Effector CD4-positive, alpha-beta T cell (primary cell): ENCODE results near the gene PDE11A.

Source experiments
- DNase-seq: peaks from one replicate; pipeline ENCODE4 v3.0.0-alpha.2; 2020

Gene PDE11A

GRCh38 chr2:177921726-177922125 lies 150.9 kb downstream of the PDE11A start:
- no peak for DNase-seq

DNA sequence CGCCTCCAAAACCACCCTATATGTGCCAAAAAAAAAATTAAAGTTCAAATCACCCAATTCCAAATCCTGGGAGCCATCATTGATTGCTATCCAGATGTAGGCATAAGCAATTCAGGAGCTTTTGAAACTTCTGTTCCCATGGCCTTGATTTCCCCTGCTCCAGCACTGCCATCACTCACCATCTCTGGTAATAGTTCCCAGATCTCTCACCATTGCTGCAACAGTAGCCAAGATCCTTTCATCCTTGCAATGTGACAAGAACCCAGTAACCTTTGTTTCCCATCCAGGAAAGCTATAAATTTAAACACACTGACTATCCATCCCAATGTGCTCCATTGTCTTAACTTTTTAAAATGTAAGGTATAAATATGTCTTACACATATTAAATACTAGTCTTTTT lies 155.4 kb downstream of the PDE11A start:
- no peak for DNase-seq

- no peak for DNase-seq
These were observed 156.2 kb downstream of the PDE11A start for GRCh38 chr2:177916342-177916741.

GRCh38 chr2:177914247-177914646 lies 158.3 kb downstream of the PDE11A start:
- no peak for DNase-seq

DNA sequence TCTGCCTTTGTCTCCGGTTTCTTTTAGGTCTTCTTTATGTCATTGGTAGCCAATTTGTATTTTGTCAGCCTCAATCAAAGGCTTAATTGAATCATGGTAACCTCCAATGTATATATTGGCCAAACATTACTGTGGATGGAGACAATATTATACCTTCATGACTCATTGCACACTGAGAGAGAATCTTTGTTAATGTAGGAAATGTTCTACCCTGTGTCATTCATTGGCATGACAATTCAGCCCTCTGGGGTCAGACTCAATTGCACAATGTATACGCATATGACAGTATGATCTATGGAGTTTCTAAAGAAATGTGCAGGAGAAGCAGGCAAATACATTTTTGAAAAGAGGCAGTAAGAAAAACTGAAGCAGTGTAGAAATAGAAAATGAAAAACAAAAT lies 162.6 kb downstream of the PDE11A start:
- no peak for DNase-seq

DNA sequence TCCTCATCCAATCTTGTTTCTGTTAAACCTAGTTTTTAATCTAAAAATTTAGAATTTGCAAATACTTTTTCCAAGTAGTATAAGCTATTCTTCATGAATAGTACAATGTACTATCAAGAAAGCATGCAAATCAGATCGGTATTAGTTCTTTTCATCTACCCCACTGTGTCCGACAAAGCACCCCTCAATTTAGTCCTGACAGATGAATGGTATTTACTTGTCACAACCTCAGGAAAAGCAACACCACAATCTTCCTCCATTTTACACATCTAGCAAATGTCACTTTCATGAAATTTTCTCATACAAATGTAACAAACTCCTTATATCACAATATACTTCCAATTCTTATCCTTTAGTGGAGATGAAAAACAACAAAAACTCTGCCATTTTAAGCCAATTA lies 163.8 kb downstream of the PDE11A start:
- no peak for DNase-seq

- no peak for DNase-seq
These were observed 164.4 kb downstream of the PDE11A start for GRCh38 chr2:177908182-177908581.

DNA sequence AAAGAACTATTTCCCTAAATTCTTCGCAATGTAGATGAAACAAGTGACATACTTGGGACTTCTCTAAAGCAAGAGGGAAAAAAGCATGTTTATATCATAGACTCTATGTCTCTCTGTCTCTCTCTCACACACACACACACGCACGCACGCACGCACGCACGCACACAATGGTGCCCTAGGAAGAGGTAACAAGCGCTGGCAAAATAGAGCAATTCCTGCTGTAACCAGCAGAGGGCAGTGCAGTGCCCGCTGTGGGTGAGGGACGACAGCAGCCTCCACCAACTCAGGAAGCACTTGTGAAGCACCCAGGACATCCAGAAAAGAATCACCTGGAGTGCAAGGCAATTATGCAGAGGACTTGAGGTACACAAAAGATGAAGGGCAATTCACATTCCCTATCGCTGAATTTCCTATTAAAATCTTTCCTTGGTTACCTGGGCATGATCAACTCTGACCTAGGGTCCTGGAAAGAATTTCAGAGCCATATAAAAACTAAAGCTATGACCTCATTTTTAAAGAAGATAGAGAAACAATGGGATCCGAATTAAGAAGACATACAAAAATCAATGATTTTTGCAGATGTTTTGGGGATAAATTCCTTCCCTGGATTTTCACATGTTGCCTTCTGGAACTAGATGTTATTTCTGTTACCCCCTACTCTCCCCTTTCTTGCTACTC lies 166.4 kb downstream of the PDE11A start:
- peak; percentile 16 for DNase-seq

- no peak for DNase-seq
These were observed 166.9 kb downstream of the PDE11A start for GRCh38 chr2:177905640-177906039.

DNA sequence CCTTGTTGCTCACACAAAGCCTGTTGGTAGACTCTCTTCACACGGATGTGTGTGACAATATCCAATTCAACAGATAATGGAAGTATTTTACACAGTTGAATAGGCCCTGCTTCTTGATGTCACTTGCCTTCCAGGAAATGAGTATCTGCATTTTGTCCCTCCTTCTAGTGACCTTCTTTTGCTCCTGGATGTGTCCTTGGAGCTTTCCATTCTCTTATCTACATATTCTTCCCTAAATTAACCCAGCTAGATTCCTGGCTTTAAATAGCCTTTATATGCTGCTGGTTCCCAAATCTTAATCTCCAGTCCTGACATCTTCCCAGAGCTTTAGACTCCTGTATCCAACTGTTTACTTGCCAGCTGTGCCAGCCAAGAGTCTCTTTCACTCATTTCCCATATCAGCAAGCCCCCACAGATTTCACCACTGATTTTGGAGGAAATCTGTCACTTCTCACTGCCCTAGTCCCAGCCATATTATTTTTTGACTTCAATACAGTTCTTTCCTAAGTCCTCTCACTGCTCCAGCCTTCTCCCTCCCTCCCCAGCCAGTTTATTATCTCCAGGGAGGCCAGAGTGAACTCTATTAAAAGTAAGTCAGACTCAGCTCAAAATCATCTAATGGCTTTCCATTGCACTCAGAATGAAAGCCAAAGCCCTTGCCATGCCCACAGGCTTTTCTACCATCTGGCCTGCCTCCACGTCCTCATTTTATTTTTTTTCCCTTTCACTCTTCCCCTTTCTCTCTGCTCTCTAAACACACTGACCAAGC lies 170.0 kb downstream of the PDE11A start:
- no peak for DNase-seq

- no peak for DNase-seq
These were observed 172.5 kb downstream of the PDE11A start for GRCh38 chr2:177900082-177900481.

- no peak for DNase-seq
These were observed 175.3 kb downstream of the PDE11A start for GRCh38 chr2:177897278-177897677.

GRCh38 chr2:177896587-177896986 lies 176.0 kb downstream of the PDE11A start:
- no peak for DNase-seq

GRCh38 chr2:177894546-177894945 lies 178.0 kb downstream of the PDE11A start:
- DNase-seq, result no peak

DNA sequence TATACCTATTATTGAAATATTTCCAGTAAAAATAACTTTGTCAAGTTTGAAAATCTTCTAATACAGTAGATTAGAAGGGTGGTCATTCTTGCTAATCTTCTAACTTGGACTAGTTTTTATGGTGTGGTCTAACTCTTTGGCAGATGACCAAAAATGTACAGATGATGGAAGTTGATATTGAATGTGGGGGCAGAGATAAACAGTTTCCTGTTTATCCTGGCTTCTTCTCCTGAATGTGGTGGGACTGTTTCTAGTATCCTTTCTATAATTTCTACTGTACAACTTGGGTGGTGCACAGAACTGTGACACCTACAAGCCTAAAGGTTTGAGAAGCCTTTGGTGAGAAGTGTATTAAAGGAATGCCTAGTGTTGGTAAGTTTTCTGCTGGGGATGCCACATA lies 178.7 kb downstream of the PDE11A start:
- no peak for DNase-seq

- no peak for DNase-seq
These were observed 181.0 kb downstream of the PDE11A start for GRCh38 chr2:177891533-177891932.

GRCh38 chr2:177889818-177890460 lies 182.6 kb downstream of the PDE11A start:
- DNase-seq, result no peak

- no peak for DNase-seq
These were observed 184.0 kb downstream of the PDE11A start for GRCh38 chr2:177888581-177888980.

- no peak for DNase-seq
These were observed 184.9 kb downstream of the PDE11A start for GRCh38 chr2:177887722-177888121.

- DNase-seq, result no peak
These were observed 185.8 kb downstream of the PDE11A start for GRCh38 chr2:177886824-177887223.

DNA sequence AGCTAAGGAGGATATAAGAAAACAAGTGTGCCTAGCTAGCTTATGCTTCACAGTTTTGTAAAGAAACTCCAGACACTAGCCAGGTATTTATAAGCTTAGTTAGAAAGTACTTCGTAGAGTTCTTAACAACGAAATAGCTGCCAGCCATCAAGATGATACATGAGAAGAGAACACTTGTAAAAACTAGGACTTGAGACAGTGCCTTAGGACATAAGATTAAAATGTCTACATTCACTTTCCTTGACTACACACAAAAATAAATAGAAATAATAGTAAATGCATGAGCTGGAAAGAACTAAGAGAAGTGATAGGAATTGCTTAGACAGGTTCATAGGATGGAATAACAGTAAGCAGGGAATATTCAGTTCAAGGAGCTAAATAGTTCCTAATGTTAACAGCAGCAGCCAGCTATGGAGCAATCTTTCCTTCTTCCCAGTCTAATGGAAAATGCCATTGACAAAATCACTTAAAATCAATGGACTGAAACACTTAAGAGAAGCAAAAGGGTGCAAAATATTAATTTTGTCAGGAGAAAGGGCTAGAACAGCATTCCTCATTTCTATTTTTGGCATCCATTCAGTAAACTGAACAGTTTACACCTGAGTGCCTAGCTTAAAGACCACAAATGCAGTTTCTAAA lies 186.6 kb downstream of the PDE11A start:
- DNase-seq, result no peak

DNA sequence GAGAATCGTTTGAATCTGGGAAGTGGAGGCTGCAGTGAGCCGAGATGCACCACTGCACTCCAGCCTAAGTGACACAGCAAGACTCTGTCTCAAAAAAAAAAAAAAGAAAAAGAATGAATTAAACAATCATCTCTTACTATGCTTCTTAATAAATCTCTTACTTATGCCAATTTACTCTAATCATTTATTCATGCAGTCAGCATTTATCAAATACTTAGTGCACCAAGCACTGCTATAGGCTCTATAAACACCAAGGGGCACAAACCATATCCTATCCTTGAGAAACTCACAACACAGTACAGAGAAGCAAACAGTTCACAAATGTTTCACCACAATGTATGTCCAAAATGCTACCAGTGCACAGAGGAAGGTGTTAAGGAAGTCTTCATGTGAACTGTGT lies 189.4 kb downstream of the PDE11A start:
- no peak for DNase-seq

GRCh38 chr2:177882501-177882900 lies 190.1 kb downstream of the PDE11A start:
- no peak for DNase-seq

GRCh38 chr2:177881921-177882320 lies 190.7 kb downstream of the PDE11A start:
- DNase-seq, result no peak
